ENCODE data around the gene CWF19L1. TPM values are rescaled to one million over a fixed set of nuclear protein-coding genes. Genes with fewer than 3 reads are reported as not detected.
"Not testable (repeated sequence)": the region's sequence is repeated elsewhere in the genome, so short reads cannot be mapped to it uniquely, and the experiment has no call there.

CWF19L1 gene
- total and polyA plus RNA-seq, 2 donors (not counting 3 experiments of a cell fraction or from before 2014, with no cell fraction given): 11.5 to 29.9 TPM

DNA sequence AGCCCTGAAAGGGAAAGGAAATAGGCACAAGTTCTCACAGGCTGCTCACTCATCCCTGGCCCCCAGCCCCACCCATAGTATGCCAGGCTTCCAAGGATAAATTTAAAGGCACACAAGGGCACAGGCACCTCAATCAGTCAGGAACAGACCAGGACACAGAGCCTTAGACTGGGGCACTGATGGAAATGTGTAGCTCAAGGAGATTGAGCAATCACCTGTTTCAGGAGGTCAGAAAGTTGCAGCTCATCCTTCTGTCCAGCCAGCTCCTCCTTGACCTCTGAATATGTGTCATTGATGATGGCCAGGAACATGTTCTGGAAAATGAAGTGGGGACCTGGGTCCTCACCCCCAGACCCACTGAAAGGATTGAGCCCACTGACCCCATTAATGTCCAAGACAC, 25.6 kb upstream of the CWF19L1 start:
- Histone ChIP-seq H3K4me1 (ENCODE audit: control insufficient read depth, extremely low read depth, insufficient read depth, low read length) (no peaks in the 10 kb centered on the region), H3K79me2 (ENCODE audit: control insufficient read depth, insufficient read depth, low read length) (no peaks in the 10 kb centered on the region), H3K36me3 (ENCODE audit: control insufficient read depth in 2 of 2, extremely low read depth in 1 of 2, insufficient read depth in 2 of 2, low read length in 2 of 2) (no peaks in the 10 kb centered on the region), H3K9me3 (replicated peaks; ENCODE audit: control insufficient read depth, insufficient read depth, low read length) (no peaks in the 10 kb centered on the region), H3K27ac (ENCODE audit: insufficient read depth, low read depth, low read length) (no peak overlapping the region), H4K20me1 (replicated peaks; ENCODE audit: control insufficient read depth, extremely low read depth, insufficient read depth, low read length) (no peaks in the 10 kb centered on the region), H3K4me3 (replicated peaks in 1 of 3; ENCODE audit: insufficient read depth in 1 of 3, low read depth in 1 of 3, low read length in 3 of 3) (no peak overlapping the region), H3K27me3 (ENCODE audit: control insufficient read depth in 2 of 2, insufficient read depth in 2 of 2, low read length in 2 of 2) (peaks cover 19 to 22% of the 10 kb centered on the region in 2 experiments), H3K9ac (replicated peaks; ENCODE audit: extremely low read depth, insufficient read depth, low read length) (no peak overlapping the region), H3K9me1 (replicated peaks; ENCODE audit: control insufficient read depth, extremely low read depth, insufficient read depth, low read length) (no peaks in the 10 kb centered on the region), H3K4me2 (ENCODE audit: insufficient read depth, low read length) (no peak overlapping the region), H2AFZ (ENCODE audit: low read depth, low read length) (no peak overlapping the region)
- FAIRE-seq (no peak), DNase-seq (ENCODE audit: low read depth, low spot score) (no peak)
- BruUV-seq (replicated peaks): no TSS peak
- intact Hi-C loops (cut with micrococcal nuclease) (no loop called here), dilution Hi-C loops (cut with MboI; ENCODE audit: extremely low pct_ligation_motif_present, low sequenced_read_pairs) (no loop called here)
- CTCF ChIA-PET: no interaction called here
- no peak for TF ChIP-seq EZH2 (IDR thresholded peaks at IDR 0.05; ENCODE audit: borderline replicate concordance, low read depth, low read length, severe bottlenecking)
- no peak for TF ChIP-seq CTCF (IDR thresholded peaks at IDR 0.05; ENCODE audit: extremely low read depth in 1 of 2, insufficient read depth in 1 of 2, low read depth in 1 of 2, low read length in 2 of 2)
- no peak for TF ChIP-seq GATA2 (IDR thresholded peaks at IDR 0.05; ENCODE audit: insufficient read depth, insufficient read length, low read depth, low read length)
- no peak for TF ChIP-seq JUN (IDR thresholded peaks at IDR 0.05; ENCODE audit: borderline replicate concordance, insufficient read depth, insufficient read length, low read depth)
- no peak for TF ChIP-seq POLR2A (IDR thresholded peaks at IDR 0.05; ENCODE audit: low read depth, low read length)
- TF ChIP-seq FOS (IDR thresholded peaks at IDR 0.05; ENCODE audit: borderline replicate concordance, insufficient read depth, low read length): no peak
- TF ChIP-seq POLR2AphosphoS5 (IDR thresholded peaks at IDR 0.05; ENCODE audit: insufficient read depth, low read depth, low read length): no peak
- TF ChIP-seq MYC (IDR thresholded peaks at IDR 0.05; ENCODE audit: low read depth, low read length): no peak
- no peak for TF ChIP-seq MAX (IDR thresholded peaks at IDR 0.05; ENCODE audit: insufficient read depth, insufficient read length)
- POLR2A ChIA-PET: no interaction called here

GRCh38 chr10:100292300-100292699, 24.9 kb upstream of the CWF19L1 start:
- H3K9me1 ChIP-seq (replicated peaks; ENCODE audit: control insufficient read depth, extremely low read depth, insufficient read depth, low read length); H3K4me3 ChIP-seq (replicated peaks in 1 of 3; ENCODE audit: insufficient read depth in 1 of 3, low read depth in 1 of 3, low read length in 3 of 3); CTCF ChIA-PET; H3K4me1 ChIP-seq (ENCODE audit: control insufficient read depth, extremely low read depth, insufficient read depth, low read length); H4K20me1 ChIP-seq (replicated peaks; ENCODE audit: control insufficient read depth, extremely low read depth, insufficient read depth, low read length); H3K9ac ChIP-seq (replicated peaks; ENCODE audit: extremely low read depth, insufficient read depth, low read length); H3K9me3 ChIP-seq (replicated peaks; ENCODE audit: control insufficient read depth, insufficient read depth, low read length); DNase-seq (ENCODE audit: low read depth, low spot score); dilution Hi-C loops (cut with MboI; ENCODE audit: extremely low pct_ligation_motif_present, low sequenced_read_pairs); POLR2A ChIA-PET; H3K36me3 ChIP-seq (ENCODE audit: control insufficient read depth in 2 of 2, extremely low read depth in 1 of 2, insufficient read depth in 2 of 2, low read length in 2 of 2); H3K4me2 ChIP-seq (ENCODE audit: insufficient read depth, low read length); intact Hi-C loops (cut with micrococcal nuclease); H2AFZ ChIP-seq (ENCODE audit: low read depth, low read length); H3K27ac ChIP-seq (ENCODE audit: insufficient read depth, low read depth, low read length); FAIRE-seq; H3K79me2 ChIP-seq (ENCODE audit: control insufficient read depth, insufficient read depth, low read length); BruUV-seq (replicated peaks): not testable (repeated sequence)
- H3K27me3 ChIP-seq (ENCODE audit: control insufficient read depth in 2 of 2, insufficient read depth in 2 of 2, low read length in 2 of 2): peaks cover 19 to 22% of the 10 kb centered on the region in 2 experiments

Data from endothelial cell of umbilical vein (primary cell).